A549 (cell line): ENCODE measurements around the gene WDHD1.

Experiments
- BHLHE40 ChIP-seq: IDR thresholded peaks from 2 replicates; pipeline ENCODE4 v1.6.1; 2012; ENCODE audit warnings: low read depth, low read length, inconsistent platforms
- CEBPB ChIP-seq, 2 experiments: fragments of >200 bp in 1 of 2; sonication (Bioruptor Twin) in 1 of 2; formaldehyde crosslinking in 1 of 2; IDR thresholded peaks; 2 replicates each; pipeline ENCODE4 v1.6.1; 2012 to 2016
- CHD4 ChIP-seq: fragments of 200-600 bp; sonication (generic); IDR thresholded peaks from 2 replicates; pipeline ENCODE4 v1.6.1; 2016; ENCODE audit warnings: antibody characterized with exemption, mild to moderate bottlenecking, borderline replicate concordance
- CTCF ChIP-seq: fragments of >200 bp; sonication (Bioruptor Twin); formaldehyde crosslinking; IDR thresholded peaks from 3 replicates; pipeline ENCODE4 v1.5.1; 2016
- HMGXB4 ChIP-seq: fragments of 250-450 bp; sonication (Bioruptor Pico); IDR thresholded peaks from 2 replicates; pipeline ENCODE4 v1.5.0; 2021; ENCODE audit warnings: mild to moderate bottlenecking, moderate library complexity, borderline replicate concordance
- JUN ChIP-seq, 2 experiments: fragments of >200 bp; sonication (Bioruptor Twin); formaldehyde crosslinking; IDR thresholded peaks; 2 replicates in 1 of 2; 3 replicates in 1 of 2; pipeline ENCODE4 v1.6.1; 2016 to 2017
- MAZ ChIP-seq: fragments of 150-350 bp; IDR thresholded peaks from 2 replicates; pipeline ENCODE4 v1.6.1; 2014; ENCODE audit warnings: antibody characterized with exemption, low read depth, low read length, borderline replicate concordance
- MYC ChIP-seq: IDR thresholded peaks from 2 replicates; pipeline ENCODE4 v1.6.1; 2012; ENCODE audit warnings: mild to moderate bottlenecking, inconsistent platforms, low read length, improper control_type of control experiment, borderline replicate concordance
- NR3C1 ChIP-seq: fragments of >200 bp; sonication (Bioruptor Twin); formaldehyde crosslinking; IDR thresholded peaks from 3 replicates; pipeline ENCODE4 v1.6.1; 2017
- POLR2A ChIP-seq: IDR thresholded peaks from 2 replicates; pipeline ENCODE4 v1.6.1; 2012; ENCODE audit warnings: mild to moderate bottlenecking, low read length
- RCOR1 ChIP-seq: fragments of 150-350 bp; IDR thresholded peaks from 2 replicates; pipeline ENCODE4 v1.6.1; 2014; ENCODE audit warnings: antibody characterized with exemption, low read length, low read depth

DNA sequence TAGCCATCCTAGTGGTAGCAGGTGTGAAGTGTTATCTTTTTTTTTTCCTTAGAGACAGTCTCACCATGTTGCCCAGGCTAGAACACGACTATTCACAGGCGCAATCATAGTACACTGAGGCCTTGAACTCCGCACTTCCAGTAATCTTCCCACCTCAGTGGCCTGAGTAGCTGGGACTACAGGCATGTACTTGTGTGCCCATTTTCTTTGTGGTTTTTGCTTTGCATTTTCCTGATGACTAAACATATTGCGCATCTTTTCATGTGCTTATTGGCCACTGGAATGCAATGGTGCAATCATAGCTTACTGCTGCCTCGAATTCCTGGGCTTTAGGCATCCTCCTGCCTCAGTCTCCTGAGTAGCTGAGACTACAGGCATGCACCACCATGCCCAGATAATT is 90.9 kb downstream of the WDHD1 start:
- TF ChIP-seq RCOR1 = no peak
- no peak for TF ChIP-seq CTCF
- TF ChIP-seq CHD4 = no peak
- no peak for TF ChIP-seq BHLHE40
- TF ChIP-seq HMGXB4 = no peak
- TF ChIP-seq POLR2A = no peak
- TF ChIP-seq NR3C1 = no peak
- TF ChIP-seq JUN (IDR thresholded peaks at IDR 0.05) = no peak
- no peak for TF ChIP-seq CEBPB (IDR thresholded peaks at IDR 0.05)
- TF ChIP-seq MYC = no peak
- no peak for TF ChIP-seq MAZ
